ENCODE data around the gene RAMP2.

DNA sequence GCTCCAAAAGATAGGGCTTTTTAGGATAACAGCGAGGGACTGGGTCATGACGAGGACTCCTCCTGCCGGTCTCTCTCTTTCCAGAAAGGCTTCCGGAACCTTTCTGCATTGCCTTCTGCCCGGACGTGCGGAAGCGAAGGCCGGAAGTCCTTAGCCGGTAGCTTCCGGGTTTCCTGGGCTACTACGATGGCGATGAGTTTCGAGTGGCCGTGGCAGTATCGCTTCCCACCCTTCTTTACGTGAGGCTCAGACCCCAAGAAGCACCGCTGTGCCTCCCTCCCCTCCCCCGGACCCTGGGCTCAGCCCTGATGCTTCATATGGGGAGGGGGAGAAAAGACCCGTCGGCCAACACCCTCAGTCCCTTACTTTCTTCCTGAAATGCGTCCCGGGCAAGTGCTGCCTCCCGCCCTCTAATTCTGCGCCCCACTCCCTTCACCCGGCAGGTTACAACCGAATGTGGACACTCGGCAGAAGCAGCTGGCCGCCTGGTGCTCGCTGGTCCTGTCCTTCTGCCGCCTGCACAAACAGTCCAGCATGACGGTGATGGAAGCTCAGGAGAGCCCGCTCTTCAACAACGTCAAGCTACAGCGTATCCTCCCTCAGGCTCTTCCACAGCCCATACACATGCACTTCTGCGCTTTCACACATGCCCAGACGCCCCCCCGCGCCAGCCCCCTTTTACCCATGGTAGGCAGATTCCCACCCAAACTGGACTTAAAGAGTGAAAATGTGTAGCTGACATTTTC is 12.4 kb downstream of the RAMP2 start, which contains the start of gene VPS25:
- TF ChIP-seq CTCF (IDR thresholded peaks at IDR 0.05) (no peak), POLR2A (IDR thresholded peaks at IDR 0.05) (peak; percentile 46 to 54), POLR2AphosphoS5 (IDR thresholded peaks at IDR 0.05) (peak; percentile 68 to 88 (median 81))

Data from sigmoid colon (tissue), 4 donors.